ENCODE measurements around the gene EFNB2. TPM values are rescaled to one million over a fixed set of nuclear protein-coding genes. Genes with fewer than 3 reads are reported as not detected.

The EFNB2 gene
- total RNA-seq, 1 experiment from 2014 or later, result 4.7 TPM

DNA sequence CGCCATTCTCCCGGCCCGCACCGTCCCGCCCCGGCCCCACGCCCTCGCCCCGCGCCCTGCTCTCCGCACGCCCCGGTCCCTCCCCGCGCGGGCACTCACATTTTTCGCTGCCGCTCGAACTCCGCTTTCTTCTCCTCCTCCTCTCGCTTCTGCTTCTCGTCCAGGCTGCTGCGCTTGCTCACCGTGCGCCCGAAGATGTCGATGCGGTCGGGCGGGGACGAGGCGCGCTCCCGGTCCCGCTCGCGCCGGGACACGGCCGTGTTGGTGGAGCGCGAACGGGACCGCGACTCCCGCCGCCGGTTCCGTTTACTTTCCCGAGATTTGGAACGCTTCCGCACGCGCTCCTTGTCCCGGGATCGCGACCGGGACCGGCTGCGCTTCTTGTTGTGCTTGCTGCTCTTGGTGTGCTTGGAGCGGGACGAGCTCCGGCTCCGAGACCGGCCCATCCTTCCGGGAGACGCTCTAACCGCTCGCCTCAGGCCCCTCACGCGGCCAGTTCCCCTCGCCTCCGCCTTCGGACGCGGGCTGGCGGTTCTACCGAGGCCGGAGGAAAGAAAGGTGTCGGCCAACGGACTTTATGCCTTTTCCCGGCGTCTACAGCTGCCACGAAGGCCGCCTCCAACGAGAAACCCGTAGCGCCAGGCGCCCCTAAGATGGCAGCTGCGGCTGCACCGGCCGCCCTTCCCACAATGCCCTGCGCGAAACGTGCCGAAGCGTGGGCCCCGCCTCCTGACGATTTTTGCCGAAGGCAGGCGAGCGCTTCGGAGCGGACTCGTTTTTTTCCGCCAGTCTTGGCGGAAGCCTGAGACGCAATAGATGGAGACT, 32.2 kb upstream of the EFNB2 start, which contains the start of gene ARGLU1:
Gene ARGLU1 (minus strand): TSS at position 664 of the 825 bp plus-strand sequence. CDS start 218 bp downstream, at position 446.
- ATAC-seq, result peak; percentile 94
- ChIA-PET CTCF (interaction anchor here (0.7 kb wide), 1 partner anchor 347 kb away, joined by 6 read pairs; no protein-coding TSS in a partner anchor), POLR2A (interaction anchor here (0.7 to 0.8 kb wide), 2 partner anchors 31 to 417 kb away, joined by 3 to 4 read pairs; no protein-coding TSS in a partner anchor)
- Histone ChIP-seq H3K4me1 (ENCODE audit: control insufficient read depth, insufficient read depth, low read length) (peaks cover 30% of the 10 kb centered on the region), H3K27me3 (ENCODE audit: control insufficient read depth, insufficient read depth, low read length) (no peaks in the 10 kb centered on the region), H3K36me3 (ENCODE audit: control insufficient read depth, insufficient read depth, low read length) (no peaks in the 10 kb centered on the region; the same call in 1 of the 2 replicates), H3K4me3 (ENCODE audit: low read depth in 2 of 2, low read length in 2 of 2) (peak within 1 kb of the TSS; percentile 69 to 84), H3K27ac (ENCODE audit: low read length) (peak within 1 kb of the TSS; percentile 86), H3K9me3 (ENCODE audit: control insufficient read depth, insufficient read depth, low read depth, low read length) (no peaks in the 10 kb centered on the region)
- intact Hi-C loops (cut with micrococcal nuclease; ENCODE audit: unreplicated experiment), result loop anchor here (5.0 kb wide), 1 partner anchor 350 kb away; no protein-coding TSS in a partner anchor
- peak; percentile 38 for DNase-seq (ENCODE audit: low read depth, low spot score)
- in situ Hi-C loops (cut with HindIII; ENCODE audit: low pct_unique_long_range_greater_than_20kb, low sequenced_read_pairs), result no loop called here
- no TSS peak for BruUV-seq (replicated peaks)
- TF ChIP-seq, protein P1, sequence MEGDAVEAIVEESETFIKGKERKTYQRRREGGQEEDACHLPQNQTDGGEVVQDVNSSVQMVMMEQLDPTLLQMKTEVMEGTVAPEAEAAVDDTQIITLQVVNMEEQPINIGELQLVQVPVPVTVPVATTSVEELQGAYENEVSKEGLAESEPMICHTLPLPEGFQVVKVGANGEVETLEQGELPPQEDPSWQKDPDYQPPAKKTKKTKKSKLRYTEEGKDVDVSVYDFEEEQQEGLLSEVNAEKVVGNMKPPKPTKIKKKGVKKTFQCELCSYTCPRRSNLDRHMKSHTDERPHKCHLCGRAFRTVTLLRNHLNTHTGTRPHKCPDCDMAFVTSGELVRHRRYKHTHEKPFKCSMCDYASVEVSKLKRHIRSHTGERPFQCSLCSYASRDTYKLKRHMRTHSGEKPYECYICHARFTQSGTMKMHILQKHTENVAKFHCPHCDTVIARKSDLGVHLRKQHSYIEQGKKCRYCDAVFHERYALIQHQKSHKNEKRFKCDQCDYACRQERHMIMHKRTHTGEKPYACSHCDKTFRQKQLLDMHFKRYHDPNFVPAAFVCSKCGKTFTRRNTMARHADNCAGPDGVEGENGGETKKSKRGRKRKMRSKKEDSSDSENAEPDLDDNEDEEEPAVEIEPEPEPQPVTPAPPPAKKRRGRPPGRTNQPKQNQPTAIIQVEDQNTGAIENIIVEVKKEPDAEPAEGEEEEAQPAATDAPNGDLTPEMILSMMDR (IDR thresholded peaks at IDR 0.05), result no peak
- TF ChIP-seq TCF7L2 (IDR thresholded peaks at IDR 0.05; ENCODE audit: low read depth, low read length) (no peak), SIN3A (IDR thresholded peaks at IDR 0.05; ENCODE audit: borderline replicate concordance, insufficient read depth, low read depth, low read length) (0 out of 2 replicates have a peak, but pooled peaks have one; percentile 66), POLR2AphosphoS5 (IDR thresholded peaks at IDR 0.05; ENCODE audit: low read depth, low read length) (peak; percentile 85)
- TF ChIP-seq, protein P2, sequence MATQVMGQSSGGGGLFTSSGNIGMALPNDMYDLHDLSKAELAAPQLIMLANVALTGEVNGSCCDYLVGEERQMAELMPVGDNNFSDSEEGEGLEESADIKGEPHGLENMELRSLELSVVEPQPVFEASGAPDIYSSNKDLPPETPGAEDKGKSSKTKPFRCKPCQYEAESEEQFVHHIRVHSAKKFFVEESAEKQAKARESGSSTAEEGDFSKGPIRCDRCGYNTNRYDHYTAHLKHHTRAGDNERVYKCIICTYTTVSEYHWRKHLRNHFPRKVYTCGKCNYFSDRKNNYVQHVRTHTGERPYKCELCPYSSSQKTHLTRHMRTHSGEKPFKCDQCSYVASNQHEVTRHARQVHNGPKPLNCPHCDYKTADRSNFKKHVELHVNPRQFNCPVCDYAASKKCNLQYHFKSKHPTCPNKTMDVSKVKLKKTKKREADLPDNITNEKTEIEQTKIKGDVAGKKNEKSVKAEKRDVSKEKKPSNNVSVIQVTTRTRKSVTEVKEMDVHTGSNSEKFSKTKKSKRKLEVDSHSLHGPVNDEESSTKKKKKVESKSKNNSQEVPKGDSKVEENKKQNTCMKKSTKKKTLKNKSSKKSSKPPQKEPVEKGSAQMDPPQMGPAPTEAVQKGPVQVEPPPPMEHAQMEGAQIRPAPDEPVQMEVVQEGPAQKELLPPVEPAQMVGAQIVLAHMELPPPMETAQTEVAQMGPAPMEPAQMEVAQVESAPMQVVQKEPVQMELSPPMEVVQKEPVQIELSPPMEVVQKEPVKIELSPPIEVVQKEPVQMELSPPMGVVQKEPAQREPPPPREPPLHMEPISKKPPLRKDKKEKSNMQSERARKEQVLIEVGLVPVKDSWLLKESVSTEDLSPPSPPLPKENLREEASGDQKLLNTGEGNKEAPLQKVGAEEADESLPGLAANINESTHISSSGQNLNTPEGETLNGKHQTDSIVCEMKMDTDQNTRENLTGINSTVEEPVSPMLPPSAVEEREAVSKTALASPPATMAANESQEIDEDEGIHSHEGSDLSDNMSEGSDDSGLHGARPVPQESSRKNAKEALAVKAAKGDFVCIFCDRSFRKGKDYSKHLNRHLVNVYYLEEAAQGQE (IDR thresholded peaks at IDR 0.05; ENCODE audit: insufficient read depth in 1 of 2, low read depth in 2 of 2, low read length in 1 of 2), result no peak

DNA sequence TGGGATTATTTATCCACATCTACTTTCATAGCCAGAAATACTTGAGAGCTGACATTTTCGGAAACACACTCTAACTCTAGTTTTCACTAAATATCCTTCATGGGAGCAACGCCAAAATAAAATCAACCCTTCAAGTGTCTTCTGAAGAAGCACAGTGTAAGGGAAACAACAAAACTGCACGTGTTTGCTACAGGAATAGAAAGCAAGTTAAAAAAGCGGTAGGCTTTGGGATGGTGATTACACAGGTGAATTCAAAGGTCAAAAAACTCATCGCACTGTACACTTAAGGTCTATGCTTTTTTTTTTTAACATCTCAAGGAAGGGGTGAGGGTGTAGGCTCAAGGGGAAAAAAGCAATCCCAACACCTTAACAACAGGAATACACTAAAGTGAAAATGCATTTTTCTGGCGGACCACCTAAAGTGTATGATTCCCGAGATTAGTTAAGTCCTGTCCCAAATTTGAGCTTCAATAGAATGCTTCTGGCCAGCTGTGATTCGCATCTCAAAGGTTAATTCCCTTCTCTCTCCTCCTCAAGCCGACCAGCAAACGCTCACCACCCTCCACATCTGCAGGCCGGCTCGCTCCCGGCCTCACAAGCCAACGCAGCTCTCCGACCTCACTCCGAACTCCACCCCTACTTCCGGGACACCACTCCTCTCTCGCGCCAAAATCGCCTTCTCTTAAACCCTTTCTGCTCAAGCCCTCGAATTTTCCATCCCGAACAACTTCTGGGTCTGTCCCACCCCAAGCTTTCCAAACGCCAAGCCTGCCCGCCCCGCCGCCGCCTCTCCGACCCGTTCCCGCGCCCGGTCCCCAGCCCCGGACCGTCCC, 31.4 kb upstream of the EFNB2 start:
- ATAC-seq, result peak; percentile 67
- DNase-seq (ENCODE audit: low read depth, low spot score), result no peak
- intact Hi-C loops (cut with micrococcal nuclease; ENCODE audit: unreplicated experiment) (loop anchor here (5.0 kb wide), 1 partner anchor 350 kb away; no protein-coding TSS in a partner anchor), in situ Hi-C loops (cut with HindIII; ENCODE audit: low pct_unique_long_range_greater_than_20kb, low sequenced_read_pairs) (no loop called here)
- Histone ChIP-seq H3K27ac (ENCODE audit: low read length) (peak overlapping the region; percentile 36; the same call in 1 of the 2 replicates), H3K36me3 (ENCODE audit: control insufficient read depth, insufficient read depth, low read length) (no peaks in the 10 kb centered on the region; the same call in 1 of the 2 replicates), H3K4me1 (ENCODE audit: control insufficient read depth, insufficient read depth, low read length) (peaks cover 36% of the 10 kb centered on the region), H3K27me3 (ENCODE audit: control insufficient read depth, insufficient read depth, low read length) (no peaks in the 10 kb centered on the region), H3K4me3 (ENCODE audit: low read depth in 2 of 2, low read length in 2 of 2) (peak overlapping the region; percentile 69 to 84), H3K9me3 (ENCODE audit: control insufficient read depth, insufficient read depth, low read depth, low read length) (no peaks in the 10 kb centered on the region)
- TSS peak; percentile 74 for BruUV-seq (replicated peaks)
- POLR2A ChIA-PET, result no interaction called here
- CTCF ChIA-PET, result no interaction called here
- TF ChIP-seq POLR2AphosphoS5 (IDR thresholded peaks at IDR 0.05; ENCODE audit: low read depth, low read length) (no peak), SIN3A (IDR thresholded peaks at IDR 0.05; ENCODE audit: borderline replicate concordance, insufficient read depth, low read depth, low read length) (no peak), TCF7L2 (IDR thresholded peaks at IDR 0.05; ENCODE audit: low read depth, low read length) (no peak)
- TF ChIP-seq, protein P1 (IDR thresholded peaks at IDR 0.05), result no peak
- TF ChIP-seq, protein P2 (IDR thresholded peaks at IDR 0.05; ENCODE audit: insufficient read depth in 1 of 2, low read depth in 2 of 2, low read length in 1 of 2), result no peak
